Karpas-422 (cell line): ENCODE data around the gene ANKS1A. TPM values are rescaled to one million over a fixed set of nuclear protein-coding genes. Genes with fewer than 3 reads are reported as not detected.

Experiments used
- DNase-seq: peaks from one replicate; pipeline ENCODE4 v3.0.0-alpha.2; 2015
- H2AFZ ChIP-seq: fragments of 200-600 bp; sonication (generic); 2 replicates; pipeline ENCODE4 v1.6.1; 2014; ENCODE audit warnings: antibody characterized with exemption, low read length, mixed read lengths
- H3K27ac ChIP-seq: fragments of 200-600 bp; sonication (generic); 2 replicates; pipeline ENCODE4 v1.5.1; 2014; ENCODE audit warnings: mild to moderate bottlenecking, low read length, moderate library complexity
- H3K27me3 ChIP-seq: fragments of 200-600 bp; sonication (generic); 2 replicates; pipeline ENCODE4 v1.6.1; 2014; ENCODE audit warnings: low read length, mixed read lengths
- H3K36me3 ChIP-seq: fragments of 200-600 bp; sonication (generic); 2 replicates; pipeline ENCODE4 v1.6.1; 2014; ENCODE audit warnings: low read length, mixed read lengths; ENCODE audit not compliant: insufficient read depth
- H3K4me1 ChIP-seq: fragments of 200-600 bp; sonication (generic); 2 replicates; pipeline ENCODE4 v1.6.1; 2014; ENCODE audit warnings: mild to moderate bottlenecking, low read length, mixed read lengths
- H3K4me2 ChIP-seq: fragments of 200-600 bp; sonication (generic); 2 replicates; pipeline ENCODE4 v1.6.1; 2014; ENCODE audit warnings: low read length, low read depth, mild to moderate bottlenecking; ENCODE audit not compliant: poor library complexity, severe bottlenecking
- H3K4me3 ChIP-seq: fragments of 200-600 bp; sonication (generic); 2 replicates; pipeline ENCODE4 v1.5.1; 2014; ENCODE audit warnings: mild to moderate bottlenecking, antibody characterized with exemption, low read length, mixed read lengths
- H3K79me2 ChIP-seq: fragments of 200-600 bp; sonication (generic); 2 replicates; pipeline ENCODE4 v1.6.1; 2014; ENCODE audit warnings: mild to moderate bottlenecking, low read length, mixed read lengths
- H3K9ac ChIP-seq: fragments of 200-600 bp; sonication (generic); 2 replicates; pipeline ENCODE4 v1.6.0; 2014; ENCODE audit warnings: low read length
- H3K9me2 ChIP-seq: fragments of 200-600 bp; sonication (generic), shearing (Covaris generic); replicated peaks from 2 replicates; pipeline ENCODE4 v1.6.0; 2014; ENCODE audit warnings: mild to moderate bottlenecking, low read length, moderate library complexity; ENCODE audit not compliant: insufficient read depth
- H3K9me3 ChIP-seq: fragments of 300-700, 200-600 bp; sonication (generic); 2 replicates; pipeline ENCODE4 v1.6.1; 2014; ENCODE audit warnings: low read length, mixed read lengths
- H4K20me1 ChIP-seq: fragments of 200-600 bp; sonication (generic); 2 replicates; pipeline ENCODE4 v1.6.1; 2014; ENCODE audit warnings: mild to moderate bottlenecking, antibody characterized with exemption, low read length, low read depth; ENCODE audit not compliant: insufficient read depth
- total RNA-seq: library from RNA; depleted of rRNA; stranded (reverse); fragments of >200 nt; shearing (Covaris generic); gene quantifications from 2 replicates; pipeline ENCODE4 v1.2.3, GENCODE V29; 2014; ENCODE audit warnings: low replicate concordance

The ANKS1A gene
- total RNA-seq, 1 experiment from 2014 or later: 7.0 TPM

DNA sequence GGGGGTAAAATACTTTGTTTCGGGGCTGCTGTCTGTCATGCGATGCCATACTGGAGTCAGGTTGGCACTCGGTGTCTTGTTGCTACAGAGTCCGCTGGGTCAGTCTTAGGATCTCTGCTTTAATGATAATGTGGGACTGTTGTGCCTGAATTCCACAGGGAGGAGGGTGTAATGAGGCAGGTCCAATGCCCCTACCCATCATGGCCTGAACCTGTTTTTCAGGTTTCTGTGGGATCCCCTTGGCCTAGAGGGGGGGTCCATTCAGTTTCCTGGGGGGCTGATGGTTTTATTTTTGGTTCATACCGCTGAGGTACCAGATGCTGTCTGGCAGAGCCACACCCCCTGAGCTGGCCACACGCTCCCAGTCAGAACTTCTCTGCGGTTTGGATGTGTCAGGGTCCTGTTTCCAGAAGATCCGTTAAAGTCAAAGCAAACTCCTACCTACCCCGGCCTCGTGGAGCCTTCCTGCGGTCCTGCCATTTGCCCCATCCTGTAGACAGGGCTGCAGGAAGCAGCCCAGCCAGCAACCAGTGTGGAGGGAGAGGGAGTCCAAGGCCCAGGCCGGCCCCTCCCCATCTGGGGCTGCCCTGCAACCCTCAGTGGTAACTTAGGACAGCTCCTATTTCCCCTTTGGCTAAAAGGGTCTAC is 182.4 kb downstream of the ANKS1A start:
- H3K9me3 ChIP-seq: no peaks in the 10 kb centered on the region
- no peaks in the 10 kb centered on the region for H3K36me3 ChIP-seq
- no peak overlapping the region for H3K9ac ChIP-seq
- no peaks in the 10 kb centered on the region for H4K20me1 ChIP-seq
- H3K4me1 ChIP-seq: peaks cover 5% of the 10 kb centered on the region; the same call in 1 of the 2 replicates
- H2AFZ ChIP-seq: no peak overlapping the region
- DNase-seq: no peak
- no peaks in the 10 kb centered on the region for H3K9me2 ChIP-seq
- no peaks in the 10 kb centered on the region for H3K79me2 ChIP-seq
- no peak overlapping the region for H3K4me3 ChIP-seq
- H3K27ac ChIP-seq: no peak overlapping the region
- H3K4me2 ChIP-seq: no peak overlapping the region
- H3K27me3 ChIP-seq: no peaks in the 10 kb centered on the region

DNA sequence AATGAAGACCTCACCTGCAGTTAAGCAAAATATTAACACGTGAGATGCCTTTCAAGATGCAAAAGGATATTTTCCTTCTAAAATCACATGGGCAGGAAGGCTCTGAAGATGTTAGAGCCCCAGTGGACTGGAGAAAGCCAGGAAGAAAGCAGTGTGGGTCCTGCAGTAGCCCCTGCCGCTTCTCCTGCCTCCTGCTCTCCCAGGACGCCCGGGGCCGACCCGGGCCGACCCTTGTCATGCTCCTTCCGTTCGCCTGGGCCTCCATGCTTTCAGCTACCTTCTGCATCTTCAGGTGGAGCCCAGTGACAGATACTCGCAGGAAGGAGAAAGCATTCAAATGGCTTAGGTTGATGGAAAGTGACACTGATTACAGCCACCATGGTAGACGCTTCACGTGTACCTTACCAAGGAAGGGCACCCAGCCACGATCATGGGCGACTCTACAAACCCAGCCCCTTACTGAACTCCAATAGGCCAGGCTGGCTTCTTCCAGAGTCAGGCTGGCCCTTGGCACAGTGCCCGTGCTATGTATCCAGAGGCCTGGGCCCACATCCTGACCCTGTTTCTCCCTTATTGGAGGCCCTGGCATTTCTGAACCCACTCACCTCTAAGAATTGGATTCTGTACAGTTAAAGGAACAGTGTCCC is 183.1 kb downstream of the ANKS1A start:
- Histone ChIP-seq H3K4me1 (no peaks in the 10 kb centered on the region), H3K9me3 (no peaks in the 10 kb centered on the region), H3K27ac (no peak overlapping the region), H3K9ac (no peak overlapping the region), H2AFZ (no peak overlapping the region), H3K9me2 (no peaks in the 10 kb centered on the region), H3K27me3 (no peaks in the 10 kb centered on the region), H3K79me2 (no peaks in the 10 kb centered on the region), H3K4me3 (no peak overlapping the region), H4K20me1 (no peaks in the 10 kb centered on the region), H3K36me3 (no peaks in the 10 kb centered on the region), H3K4me2 (no peak overlapping the region)
- DNase-seq: no peak

DNA sequence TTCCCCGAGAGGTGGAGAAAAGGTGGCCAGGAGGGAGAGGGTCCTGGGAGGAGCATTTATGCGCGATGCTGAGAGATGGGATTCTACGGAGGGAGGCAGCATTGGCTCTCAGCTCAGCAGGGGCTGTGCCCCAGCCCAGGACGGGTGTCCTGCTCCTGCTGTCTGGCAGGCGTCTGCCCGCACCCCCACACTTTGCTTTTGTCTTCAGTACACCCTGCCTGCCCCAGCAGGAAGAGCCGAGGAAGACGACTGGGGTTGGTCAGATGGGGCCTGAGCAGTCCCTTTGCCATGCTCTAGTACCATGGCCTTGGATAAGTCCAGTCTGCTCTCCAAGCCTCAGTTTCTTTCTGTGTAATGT is 183.6 kb downstream of the ANKS1A start:
- Histone ChIP-seq H3K9ac (no peak overlapping the region), H3K4me3 (no peak overlapping the region), H3K4me2 (no peak overlapping the region)

DNA sequence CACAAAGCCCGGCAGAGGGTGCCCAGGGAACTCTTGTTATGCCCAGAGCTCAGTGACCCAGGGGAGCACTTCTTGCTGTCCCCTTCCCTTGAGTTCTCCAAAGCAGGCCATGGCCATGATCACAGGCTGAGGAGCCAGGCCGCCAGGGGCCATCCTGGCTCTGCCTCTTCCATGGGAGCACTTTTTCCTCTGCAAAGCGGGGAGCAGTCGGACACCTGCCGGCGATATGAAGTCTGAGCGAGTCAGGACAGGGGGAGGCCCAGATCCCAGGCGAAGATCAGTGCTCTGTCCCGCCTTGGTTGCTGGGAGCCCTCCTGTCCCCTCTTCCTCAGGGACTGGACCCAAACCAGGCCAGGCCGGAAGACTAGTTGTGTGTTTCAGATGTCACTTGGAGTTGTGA is 184.2 kb downstream of the ANKS1A start:
- H3K27me3 ChIP-seq: no peaks in the 10 kb centered on the region
- no peak for DNase-seq
- no peaks in the 10 kb centered on the region for H3K79me2 ChIP-seq
- no peak overlapping the region for H3K9ac ChIP-seq
- H3K27ac ChIP-seq: no peak overlapping the region
- no peaks in the 10 kb centered on the region for H3K9me2 ChIP-seq
- no peaks in the 10 kb centered on the region for H4K20me1 ChIP-seq
- H3K36me3 ChIP-seq: no peaks in the 10 kb centered on the region
- no peak overlapping the region for H2AFZ ChIP-seq
- H3K9me3 ChIP-seq: no peaks in the 10 kb centered on the region
- H3K4me2 ChIP-seq: no peak overlapping the region
- H3K4me1 ChIP-seq: no peaks in the 10 kb centered on the region
- no peak overlapping the region for H3K4me3 ChIP-seq

More for the DNA sequence above, 183.6 kb downstream of the ANKS1A start:
- DNase-seq: no peak
- no peaks in the 10 kb centered on the region for H3K4me1 ChIP-seq
- H3K9me3 ChIP-seq: no peaks in the 10 kb centered on the region
- no peak overlapping the region for H3K27ac ChIP-seq
- H3K36me3 ChIP-seq: no peaks in the 10 kb centered on the region
- no peak overlapping the region for H2AFZ ChIP-seq
- no peaks in the 10 kb centered on the region for H3K79me2 ChIP-seq
- H4K20me1 ChIP-seq: no peaks in the 10 kb centered on the region
- no peaks in the 10 kb centered on the region for H3K27me3 ChIP-seq
- no peaks in the 10 kb centered on the region for H3K9me2 ChIP-seq

DNA sequence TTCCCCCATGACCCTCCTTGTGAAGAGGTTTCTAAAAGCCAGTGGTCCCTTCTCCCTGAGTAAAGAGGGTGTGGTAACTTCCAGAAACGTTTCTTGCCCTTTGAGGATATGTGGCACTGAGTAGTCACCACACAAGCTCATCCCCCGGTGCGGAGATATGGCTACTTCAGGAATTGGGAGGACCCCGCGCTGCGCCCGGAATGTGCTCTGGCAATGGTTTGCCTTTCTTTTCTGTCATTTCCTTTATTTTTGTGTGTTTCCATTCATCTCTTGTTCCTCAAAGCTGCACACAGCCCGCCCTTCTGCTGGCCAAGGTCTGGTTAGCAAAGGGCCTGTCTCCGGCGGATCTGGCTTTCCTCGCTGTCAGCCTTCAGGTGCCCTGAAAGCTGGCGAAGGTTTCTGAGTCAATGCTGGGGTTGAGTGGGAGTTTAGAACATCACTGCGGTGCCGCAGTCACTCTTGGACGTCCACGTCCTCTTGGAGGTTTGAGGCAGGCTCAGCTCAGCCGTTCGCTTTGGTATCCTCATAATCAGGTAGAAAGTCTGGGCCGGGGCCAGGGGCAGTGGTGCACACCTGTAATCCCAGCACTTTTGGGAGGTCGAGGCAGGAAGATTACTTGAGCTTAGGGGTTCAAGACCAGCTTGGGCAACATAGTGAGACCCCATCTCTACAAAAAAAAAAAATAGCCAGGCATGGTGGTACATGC is 184.9 kb downstream of the ANKS1A start:
- Histone ChIP-seq H3K4me2 (no peak overlapping the region), H3K9me2 (no peaks in the 10 kb centered on the region), H3K4me3 (no peak overlapping the region), H3K9me3 (no peaks in the 10 kb centered on the region), H4K20me1 (no peaks in the 10 kb centered on the region), H3K9ac (no peak overlapping the region), H2AFZ (no peak overlapping the region), H3K27ac (no peak overlapping the region), H3K4me1 (no peaks in the 10 kb centered on the region), H3K79me2 (no peaks in the 10 kb centered on the region), H3K36me3 (no peaks in the 10 kb centered on the region), H3K27me3 (no peaks in the 10 kb centered on the region)
- DNase-seq: no peak

DNA sequence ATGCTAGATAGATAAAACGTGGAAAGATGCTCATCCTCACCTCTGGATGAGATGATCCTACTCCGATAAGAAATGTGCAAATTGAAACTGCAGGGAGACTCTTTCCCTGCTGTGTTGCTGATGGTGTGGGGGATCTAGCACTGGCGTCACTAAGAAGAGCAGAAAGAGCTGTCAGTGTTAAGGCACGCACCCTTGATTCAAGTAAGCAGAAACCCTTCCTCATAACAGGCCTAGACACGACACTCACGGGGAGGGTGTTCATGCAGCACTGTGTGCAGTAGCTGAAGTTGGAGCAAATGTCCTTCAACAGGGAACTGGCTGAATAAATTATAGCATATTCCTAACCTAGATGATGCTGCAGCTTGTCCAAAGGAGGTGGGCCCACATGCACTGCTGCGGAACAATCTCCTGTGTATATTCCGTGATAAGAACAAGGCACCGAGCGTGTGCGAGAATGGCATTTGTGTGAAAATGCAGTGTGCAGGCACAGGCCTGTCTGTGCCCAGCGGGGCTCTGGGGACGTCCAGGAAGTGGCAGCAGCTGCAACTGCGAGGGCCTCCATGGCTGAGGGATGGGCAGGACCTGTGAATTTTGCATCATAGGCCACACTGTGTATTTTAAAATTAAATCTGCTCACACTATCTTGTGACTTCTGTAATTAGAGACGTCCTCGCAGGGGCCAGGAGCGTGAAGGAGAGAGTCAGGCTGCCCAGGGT is 188.1 kb downstream of the ANKS1A start:
- H3K27ac ChIP-seq: no peak overlapping the region
- H3K9ac ChIP-seq: no peak overlapping the region
- H3K27me3 ChIP-seq: no peaks in the 10 kb centered on the region
- no peaks in the 10 kb centered on the region for H3K4me1 ChIP-seq
- DNase-seq: no peak
- no peaks in the 10 kb centered on the region for H4K20me1 ChIP-seq
- H3K4me3 ChIP-seq: no peak overlapping the region
- H3K36me3 ChIP-seq: no peaks in the 10 kb centered on the region
- no peak overlapping the region for H3K4me2 ChIP-seq
- no peak overlapping the region for H2AFZ ChIP-seq
- no peaks in the 10 kb centered on the region for H3K9me2 ChIP-seq
- no peaks in the 10 kb centered on the region for H3K9me3 ChIP-seq
- H3K79me2 ChIP-seq: no peaks in the 10 kb centered on the region

DNA sequence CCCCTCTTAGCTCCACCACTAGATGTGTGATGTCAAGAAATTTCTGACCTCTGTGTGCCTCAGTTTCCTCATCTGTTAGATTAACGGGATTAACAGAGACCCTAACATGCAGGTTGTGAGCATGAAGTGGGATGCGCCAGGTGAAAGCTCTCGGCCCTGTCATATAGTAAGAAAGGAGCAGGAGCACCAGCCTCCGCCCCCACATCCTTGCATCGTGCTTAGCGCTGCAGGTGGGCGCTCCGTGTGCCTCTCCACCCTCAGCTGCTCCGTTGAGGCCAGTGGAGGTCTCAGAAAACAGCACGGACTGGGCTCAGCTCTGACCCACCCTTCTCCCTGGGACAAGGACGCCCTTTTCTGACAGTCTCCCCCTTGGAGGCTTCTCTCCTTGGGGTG is 188.7 kb downstream of the ANKS1A start:
- no peaks in the 10 kb centered on the region for H3K9me3 ChIP-seq
- H3K27me3 ChIP-seq: no peaks in the 10 kb centered on the region
- H3K4me2 ChIP-seq: no peak overlapping the region
- DNase-seq: no peak
- H3K4me1 ChIP-seq: no peaks in the 10 kb centered on the region
- no peaks in the 10 kb centered on the region for H3K79me2 ChIP-seq
- no peaks in the 10 kb centered on the region for H3K9me2 ChIP-seq
- no peak overlapping the region for H2AFZ ChIP-seq
- no peak overlapping the region for H3K9ac ChIP-seq
- H3K27ac ChIP-seq: no peak overlapping the region
- H3K4me3 ChIP-seq: no peak overlapping the region
- H4K20me1 ChIP-seq: no peaks in the 10 kb centered on the region
- no peaks in the 10 kb centered on the region for H3K36me3 ChIP-seq

DNA sequence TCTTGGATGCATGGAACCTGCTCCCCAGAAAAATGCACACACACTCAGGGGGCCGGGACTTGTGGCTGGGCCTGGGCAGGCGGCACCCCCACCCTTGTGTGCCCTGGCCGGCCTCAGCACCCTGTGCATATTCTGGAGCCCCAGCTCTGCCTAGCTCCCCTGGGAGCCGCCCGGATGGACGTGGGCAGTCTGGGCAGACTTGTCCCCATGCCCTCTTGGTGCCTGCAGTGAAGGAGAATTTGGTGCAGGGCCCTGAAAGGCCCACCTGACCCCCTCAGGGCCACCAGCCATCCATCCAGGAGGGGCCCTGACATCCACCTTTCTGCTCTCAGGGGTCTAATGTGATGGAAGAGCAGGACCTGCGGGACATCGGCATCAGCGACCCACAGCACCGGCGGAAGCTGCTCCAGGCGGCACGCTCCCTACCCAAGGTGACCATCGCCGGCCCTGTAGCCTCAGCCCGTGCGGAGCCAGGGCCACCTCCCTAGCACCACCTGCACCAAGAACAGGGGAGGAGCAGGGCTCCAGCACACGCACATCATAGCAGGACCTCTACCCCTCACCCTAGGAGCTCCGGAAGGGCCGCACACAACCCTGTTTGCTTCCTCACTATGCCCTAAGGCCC is 189.3 kb downstream of the ANKS1A start:
- no peaks in the 10 kb centered on the region for H3K4me1 ChIP-seq
- H3K9me2 ChIP-seq: no peaks in the 10 kb centered on the region
- no peak overlapping the region for H3K27ac ChIP-seq
- no peak overlapping the region for H3K9ac ChIP-seq
- H3K79me2 ChIP-seq: no peaks in the 10 kb centered on the region
- H3K9me3 ChIP-seq: no peaks in the 10 kb centered on the region
- no peak overlapping the region for H2AFZ ChIP-seq
- H4K20me1 ChIP-seq: no peaks in the 10 kb centered on the region
- DNase-seq: no peak
- H3K4me3 ChIP-seq: no peak overlapping the region
- no peak overlapping the region for H3K4me2 ChIP-seq
- H3K36me3 ChIP-seq: no peaks in the 10 kb centered on the region
- H3K27me3 ChIP-seq: no peaks in the 10 kb centered on the region
